Hematopoietic multipotent progenitor cell treated with erythropoietin and hydrocortisone succinate and interleukin-3 and kit ligand, for 15 days (in vitro differentiated cells): ENCODE measurements around the gene PUS3.
A peak's percentile ranks its signal among the peaks of the same experiment; 100 is the strongest.
"Not testable (repeated sequence)": the region's sequence is repeated elsewhere in the genome, so short reads cannot be mapped to it uniquely, and the experiment has no call there.

Experiments
- DNase-seq: peaks from one replicate; pipeline ENCODE4 v3.0.0-alpha.2; 2015; ENCODE audit warnings: low spot score

The PUS3 gene

GRCh38 chr11:125921042-125921441, 18.0 kb upstream of the PUS3 start:
- DNase-seq = no peak

DNA sequence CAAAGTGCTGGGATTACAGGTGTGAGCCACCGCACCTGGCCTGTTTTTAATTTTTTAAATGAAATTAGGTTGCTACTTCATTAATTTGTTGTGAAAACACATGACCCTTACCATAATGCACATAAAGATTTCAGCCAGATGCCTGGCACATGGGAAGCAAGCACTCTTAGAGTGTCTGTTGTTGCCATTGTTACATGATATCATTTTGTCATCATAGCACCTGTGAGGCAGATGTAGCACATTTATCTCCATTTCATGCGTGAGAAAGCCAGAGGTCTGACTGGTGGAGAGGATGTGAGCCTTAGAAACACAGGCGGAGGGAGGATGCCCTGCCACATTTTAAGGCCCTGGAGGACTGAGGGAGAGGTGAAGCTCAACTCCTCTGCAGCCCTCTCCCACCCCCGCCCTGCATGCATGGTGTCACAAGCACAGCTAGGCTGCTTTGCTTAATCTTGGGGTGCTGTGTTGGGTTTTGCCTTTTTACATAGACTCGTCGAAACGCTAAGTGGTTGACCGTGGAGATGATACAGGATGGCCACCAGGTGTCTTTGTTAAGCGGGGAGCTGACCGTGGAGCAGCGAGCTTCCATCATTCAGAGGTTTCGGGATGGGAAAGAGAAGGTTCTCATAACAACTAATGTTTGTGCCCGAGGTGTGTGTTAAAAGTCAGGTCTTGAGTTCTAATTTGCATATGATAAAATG, 15.3 kb upstream of the PUS3 start:
- DNase-seq = no peak

DNA sequence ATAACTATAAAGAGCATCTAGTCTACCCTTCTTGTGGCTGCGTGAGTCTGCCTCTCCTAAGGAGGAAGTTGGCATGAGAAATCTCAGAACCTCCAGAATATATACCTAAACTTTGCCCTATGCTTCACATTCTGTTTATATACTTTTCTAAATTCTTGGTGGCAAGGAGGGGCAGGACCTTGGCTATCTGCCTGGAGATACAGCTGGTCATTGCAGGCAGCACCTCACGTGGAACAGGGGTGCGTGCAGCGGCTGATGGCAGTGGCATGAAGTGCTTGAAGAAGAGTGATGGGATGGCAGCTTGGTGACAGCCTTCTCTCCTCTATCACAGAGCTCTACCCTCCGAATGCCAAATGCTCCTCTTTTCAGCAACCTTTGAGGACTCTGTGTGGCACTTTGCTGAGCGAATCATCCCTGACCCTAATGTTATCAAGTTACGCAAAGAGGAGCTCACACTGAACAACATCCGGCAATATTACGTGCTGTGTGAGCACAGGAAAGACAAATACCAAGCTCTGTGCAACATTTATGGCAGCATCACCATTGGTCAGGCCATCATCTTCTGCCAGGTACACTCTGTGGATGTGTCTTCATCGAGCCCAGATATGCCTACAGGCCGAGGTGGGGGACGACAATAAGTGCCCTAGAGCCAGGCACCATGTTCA, 13.8 kb upstream of the PUS3 start:
- no peak for DNase-seq

DNA sequence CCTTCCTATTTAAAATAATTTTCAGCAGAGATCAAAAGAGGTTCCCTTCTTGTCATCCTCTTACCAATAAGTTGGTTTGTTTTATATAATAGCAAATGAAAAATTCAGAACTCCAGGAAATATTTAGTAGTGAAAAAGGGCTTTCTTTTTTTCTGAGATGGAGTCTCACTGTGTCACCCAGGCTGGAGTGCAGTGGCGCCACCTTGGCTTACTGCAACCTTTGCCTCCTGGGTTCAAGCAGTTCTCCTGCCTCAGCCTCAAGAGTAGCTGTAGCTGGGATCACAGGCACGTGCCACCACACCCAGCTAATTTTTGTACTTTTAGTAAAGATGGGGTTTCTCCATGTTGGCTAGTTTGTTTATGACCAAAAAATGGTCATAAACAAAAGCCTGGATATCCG, 11.6 kb upstream of the PUS3 start:
- DNase-seq = not testable (repeated sequence)

DNA sequence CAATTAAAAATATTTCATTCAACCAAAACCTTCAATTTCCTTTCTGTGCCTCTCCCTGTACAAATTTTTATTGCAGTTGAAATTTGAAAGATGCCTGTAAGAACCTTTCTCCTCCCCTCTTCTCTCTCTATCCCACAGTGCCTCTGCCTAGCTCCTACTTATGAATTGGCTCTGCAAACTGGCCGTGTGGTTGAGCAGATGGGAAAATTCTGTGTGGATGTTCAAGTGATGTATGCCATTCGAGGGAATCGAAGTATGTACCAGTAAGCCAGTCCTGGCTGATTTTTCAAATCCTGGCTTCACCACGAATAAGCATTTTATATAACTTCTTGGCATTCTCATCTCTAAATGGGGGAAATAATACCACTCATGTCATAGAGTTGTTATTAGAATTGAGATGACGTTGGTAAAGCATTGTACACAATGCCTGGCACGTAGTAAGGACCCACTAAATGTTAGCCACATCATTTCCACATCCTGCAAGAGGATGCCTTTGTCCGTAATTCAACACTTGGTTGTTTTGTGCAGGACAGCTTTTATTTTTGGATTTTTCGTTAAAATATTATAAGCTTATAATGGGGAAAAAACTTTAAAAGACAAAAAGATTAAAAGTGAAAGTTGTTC, 7.3 kb upstream of the PUS3 start:
- DNase-seq = no peak

GRCh38 chr11:125904678-125905077, 1.7 kb upstream of the PUS3 start:
- no peak for DNase-seq

DNA sequence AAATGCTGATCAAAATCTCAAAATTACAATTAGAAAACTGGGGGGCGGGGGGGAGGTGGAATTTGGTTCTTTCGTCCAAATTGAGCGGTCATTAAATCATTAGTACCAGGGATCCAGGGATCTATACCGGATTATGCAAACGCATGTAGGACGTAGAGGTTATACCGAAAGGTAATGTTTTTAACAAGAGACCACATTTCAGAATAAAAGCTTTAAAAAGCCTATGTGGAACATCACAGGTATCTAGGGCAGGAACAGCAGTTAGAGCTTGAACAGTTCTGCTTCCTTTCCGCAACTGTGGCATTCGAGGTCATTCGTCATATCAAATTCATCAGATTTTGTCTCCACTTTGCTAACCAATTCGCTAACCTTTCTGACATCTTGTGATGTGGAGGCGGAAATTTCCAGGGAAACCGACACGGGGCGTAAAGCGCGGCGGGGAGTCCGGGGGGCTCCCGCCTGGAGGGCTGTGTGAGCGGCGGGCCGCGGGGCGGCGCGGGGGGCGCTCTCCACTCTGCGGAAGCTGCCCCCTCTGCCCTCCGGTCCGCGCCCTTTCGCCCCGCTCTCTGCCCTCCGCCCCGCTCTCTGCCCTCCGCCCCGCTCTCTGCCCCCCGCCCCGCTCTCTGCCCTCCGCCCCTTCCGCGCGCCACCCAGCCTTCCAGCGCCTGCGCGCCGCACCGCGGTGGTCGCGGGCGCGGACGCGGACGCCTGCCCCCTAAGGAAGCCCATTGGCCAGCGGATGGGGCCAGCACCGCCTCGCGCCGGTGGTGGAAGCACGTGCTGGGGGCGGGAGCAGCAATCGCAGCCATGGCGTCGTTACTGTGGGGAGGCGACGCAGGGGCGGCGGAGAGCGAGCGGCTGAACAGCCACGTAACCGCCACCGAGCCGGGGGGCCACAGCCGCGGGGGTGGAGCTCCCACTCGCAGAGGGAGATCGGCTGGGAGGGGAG, 979 bp upstream of the PUS3 start, which contains the start of gene DDX25:
Gene DDX25, plus strand, starts transcription at position 798 of the 949 bp plus-strand sequence. Its CDS starts 10 bp downstream, at position 808.
- no peak for DNase-seq

GRCh38 chr11:125902277-125902926, 604 bp downstream of the PUS3 start:
- no peak for DNase-seq

DNA sequence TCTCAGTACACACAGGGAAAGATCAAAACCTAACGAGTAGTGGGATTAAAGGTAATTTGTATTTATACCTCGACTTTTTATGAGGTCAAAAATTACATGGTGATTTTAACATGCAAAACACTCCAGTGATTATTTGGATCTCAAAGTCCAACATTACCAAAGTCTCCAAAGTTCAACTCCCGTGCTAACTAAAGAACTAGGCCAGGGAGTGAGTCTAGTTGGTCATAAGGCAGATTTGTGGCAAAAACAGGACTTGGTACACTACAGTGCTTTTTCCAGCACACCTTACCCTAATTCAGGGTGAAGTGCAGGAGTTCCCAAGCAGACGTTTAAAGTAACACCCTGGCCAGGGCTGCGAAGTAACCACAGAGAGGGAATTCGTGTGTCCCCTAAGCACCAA, 1.1 kb downstream of the PUS3 start:
- DNase-seq = no peak

DNA sequence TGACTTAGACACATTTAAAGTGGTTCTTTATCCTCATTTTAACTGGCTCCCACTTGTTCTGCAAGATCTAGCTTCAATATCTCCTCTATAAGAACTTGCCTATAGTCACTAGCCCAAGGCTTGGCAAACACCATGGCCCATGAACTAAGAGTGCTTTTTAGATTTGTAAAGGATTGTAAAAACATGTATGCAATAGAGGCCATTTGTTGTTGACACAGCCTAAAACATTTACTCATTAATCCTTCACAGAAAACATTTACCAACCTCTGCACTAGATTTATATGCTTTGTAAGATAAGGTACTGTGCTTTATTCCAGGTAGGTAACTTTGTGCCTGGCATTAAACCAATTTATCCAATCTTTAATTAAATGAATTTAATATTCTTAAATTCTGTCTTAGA, 10.0 kb downstream of the PUS3 start:
- DNase-seq = no peak

- DNase-seq = no peak
Observed at GRCh38 chr11:125892071-125892470, 10.9 kb downstream of the PUS3 start.

GRCh38 chr11:125890447-125891100, 12.4 kb downstream of the PUS3 start:
- DNase-seq = no peak

DNA sequence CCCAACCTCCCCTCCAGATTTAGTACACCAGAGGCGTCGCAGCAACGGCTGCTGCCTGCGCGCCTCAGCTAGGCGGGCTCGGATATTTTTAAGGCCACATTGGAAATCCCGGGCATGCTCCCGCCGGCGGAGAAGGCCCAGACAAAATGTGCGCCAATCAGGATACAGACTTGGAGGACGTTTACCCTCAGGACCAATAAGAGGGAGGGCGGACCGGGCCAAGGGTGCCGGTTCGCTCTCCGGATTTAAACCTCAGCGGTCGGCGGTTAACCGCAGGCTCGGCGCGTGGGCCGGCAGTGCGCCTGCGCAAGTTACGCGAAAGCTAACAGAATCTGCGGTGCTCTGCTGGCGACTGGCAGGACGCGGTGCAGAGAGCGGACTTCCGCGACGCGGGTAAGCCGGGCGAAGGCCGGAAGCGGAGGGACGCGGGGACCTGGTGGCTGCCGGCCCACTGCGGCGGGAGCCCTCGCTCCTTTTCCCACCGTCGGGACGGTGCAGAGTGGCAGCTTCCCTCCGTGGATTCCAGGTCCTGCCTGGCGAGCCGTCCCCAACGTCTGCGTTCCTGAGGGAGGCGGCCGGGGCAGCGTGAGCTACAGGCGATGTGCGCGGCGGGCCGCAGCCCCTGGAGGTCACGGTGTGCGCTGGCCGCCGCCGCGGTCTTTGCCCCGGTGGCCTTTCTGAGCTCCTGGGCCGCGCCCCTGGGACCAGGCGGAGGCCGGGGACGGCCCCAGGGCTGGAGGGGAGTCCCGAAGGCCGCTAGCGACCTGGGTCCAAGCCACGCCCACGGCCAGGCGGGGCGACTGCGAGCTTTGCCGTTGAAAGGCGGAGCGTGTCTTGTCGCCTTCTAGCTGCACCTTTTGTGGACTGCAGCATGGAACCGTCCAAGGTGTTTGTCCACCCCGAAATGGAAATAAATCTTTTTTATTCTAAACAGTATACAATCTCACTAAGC, 15.4 kb downstream of the PUS3 start, which contains the start of gene HYLS1:
Gene HYLS1, plus strand, starts transcription at position 296 of the 952 bp plus-strand sequence. CDS start 11,701 bp downstream, outside the sequence.
- peak; percentile 87 for DNase-seq

DNA sequence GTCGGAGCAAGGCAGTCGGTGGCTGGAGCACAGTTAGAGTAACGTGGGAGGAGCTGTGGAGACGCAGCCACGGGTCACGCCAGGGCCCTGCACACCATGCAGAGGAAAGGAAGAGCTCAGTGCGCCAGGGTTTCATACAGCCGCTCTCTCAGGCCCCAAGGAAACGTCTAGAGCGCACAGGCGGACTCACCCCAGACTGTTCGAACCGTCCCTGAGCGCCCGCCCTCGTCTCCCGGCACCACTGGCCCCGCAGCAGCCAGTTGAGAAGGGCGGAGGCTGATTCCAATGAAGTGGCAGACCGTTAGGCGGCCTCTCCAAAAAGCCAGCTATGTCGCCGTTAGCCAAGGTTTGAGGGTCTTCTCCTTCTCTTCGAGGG, 16.0 kb downstream of the PUS3 start:
- DNase-seq = peak; percentile 43

DNA sequence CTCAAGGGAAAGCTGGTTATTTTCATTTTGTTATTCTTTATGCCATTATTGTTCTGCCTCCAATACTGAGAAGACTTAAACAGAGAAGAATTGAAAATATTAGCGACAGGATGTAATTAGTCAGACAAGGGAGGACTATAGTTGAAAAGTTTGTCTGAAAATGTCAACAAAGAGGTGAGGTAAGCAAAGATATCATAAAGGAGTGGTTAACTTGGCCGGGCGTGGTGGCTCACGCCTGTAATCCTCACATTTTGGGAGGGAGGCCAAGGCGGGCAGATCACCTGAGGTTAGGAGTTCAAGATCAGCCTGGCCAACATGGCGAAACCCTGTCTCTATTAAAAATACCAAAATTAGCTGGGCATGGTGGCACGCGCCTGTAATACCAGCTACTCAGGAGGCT, 19.6 kb downstream of the PUS3 start:
- no peak for DNase-seq

- no peak for DNase-seq
Observed at GRCh38 chr11:125881291-125881690, 21.7 kb downstream of the PUS3 start.

DNA sequence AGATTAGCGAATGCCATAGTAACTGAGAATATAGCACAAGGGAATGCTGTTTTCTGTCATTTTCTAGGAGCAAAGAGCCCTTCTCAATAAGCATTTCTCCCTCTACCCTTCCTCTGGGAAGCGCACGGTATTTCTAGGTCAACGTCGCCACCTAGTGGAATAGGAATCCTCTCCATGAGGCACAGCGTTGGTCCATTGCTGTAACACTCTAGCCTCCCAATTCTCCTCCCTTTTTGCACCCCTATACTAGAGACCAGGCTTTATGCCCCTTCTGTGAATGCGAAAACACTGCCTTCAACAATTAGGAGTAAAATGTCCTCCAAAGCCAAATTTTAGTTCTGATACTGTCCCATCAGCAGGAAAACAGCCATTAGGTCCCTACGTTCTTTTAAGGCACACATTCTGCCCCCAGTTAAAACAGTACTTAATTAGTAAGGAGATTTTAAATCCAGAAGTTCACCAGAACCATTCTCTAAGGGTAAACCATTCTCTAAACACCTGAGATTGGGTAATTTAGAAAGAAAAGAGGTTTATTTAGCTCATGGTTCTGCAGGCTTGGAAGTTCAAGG, 28.4 kb downstream of the PUS3 start:
- peak; percentile 59 for DNase-seq

GRCh38 chr11:125873881-125874555, 29.0 kb downstream of the PUS3 start:
- DNase-seq = no peak

DNA sequence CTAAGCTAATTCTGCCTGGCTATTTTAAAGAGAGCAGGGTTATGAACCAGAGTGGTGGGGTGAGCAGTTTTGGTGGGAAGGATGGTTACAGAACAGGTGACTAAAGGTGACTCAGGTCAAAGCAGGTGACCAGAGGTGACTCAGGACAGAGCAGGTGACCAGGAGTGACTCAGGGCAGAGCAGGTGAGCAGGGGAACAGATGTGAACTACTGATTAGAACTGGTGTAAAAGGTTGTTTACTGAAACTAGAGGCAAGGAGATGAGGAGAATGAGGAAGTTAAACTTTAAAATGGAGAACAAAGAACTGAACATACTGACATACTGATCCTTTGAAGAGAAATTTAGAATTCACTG, 30.9 kb downstream of the PUS3 start:
- DNase-seq = no peak
